Neural progenitor cell (in vitro differentiated cells): ENCODE measurements around the gene JADE1.

Experiments
- EZH2 ChIP-seq: fragments of 200-600 bp; sonication (generic); IDR thresholded peaks from 2 replicates; pipeline ENCODE4 v1.6.1; 2017; ENCODE audit warnings: antibody characterized with exemption, mild to moderate bottlenecking, moderate library complexity
- EZH2phosphoT487 ChIP-seq: fragments of 200-600 bp; sonication (generic); IDR thresholded peaks from 2 replicates; pipeline ENCODE4 v1.6.1; 2017; ENCODE audit warnings: antibody characterized with exemption

GRCh38 chr4:128862608-128863311, 53.3 kb downstream of the JADE1 start:
- TF ChIP-seq EZH2: no peak
- TF ChIP-seq EZH2phosphoT487: no peak
